Measurements from ENCODE around the gene GGA1. TPM values are rescaled to one million over a fixed set of nuclear protein-coding genes. Genes with fewer than 3 reads are reported as not detected.

GGA1 gene
- total and polyA plus RNA-seq, 9 of the 15 experiments (the other 6 are each of a cell fraction or from before 2014, with no cell fraction given): 1.5 to 69.5 (median 31.6) TPM

DNA sequence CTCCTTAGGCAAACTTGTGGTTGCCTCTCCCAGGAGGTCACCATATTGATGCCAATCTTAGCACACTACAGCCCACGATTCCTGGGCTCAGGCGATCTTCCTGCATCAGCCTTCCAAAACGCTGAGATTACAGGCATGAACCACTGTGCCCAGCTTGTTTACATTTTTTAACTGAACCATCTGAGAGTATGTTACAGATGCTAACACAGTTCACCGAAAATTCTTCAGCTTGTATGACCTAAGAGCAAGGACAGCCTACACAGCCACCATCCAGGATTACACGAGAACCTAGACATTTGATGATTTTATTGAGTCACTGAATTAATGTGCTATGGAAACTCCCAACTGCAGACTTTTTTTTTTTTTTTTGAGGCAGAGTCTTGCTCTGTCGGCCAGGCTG lies 61.0 kb downstream of the GGA1 start:
- intact Hi-C loops (cut with micrococcal nuclease) (no loop called here), in situ Hi-C loops (cut with MboI) (no loop called here)
- no peaks in the 10 kb centered on the region for H3K27me3 ChIP-seq (ENCODE audit: control insufficient read depth in 2 of 2, insufficient read depth in 2 of 2, low read length in 2 of 2)
- no peaks in the 10 kb centered on the region for H3K9me1 ChIP-seq (ENCODE audit: control insufficient read depth, insufficient read depth, low read length)
- ATAC-seq (no peak), DNase-seq (ENCODE audit: extremely low read depth in 1 of 4, low spot score in 3 of 4) (no peak), FAIRE-seq (no peak)
- WGBS (ENCODE audit: insufficient coverage, low coverage, missing lambda C conversion rate): 73% methylated on average over 5 of the region's 6 CpGs
- ChIA-PET POLR2A (no interaction called here), CTCF (ENCODE audit: low intra/inter-chr PET ratio) (no interaction called here)
- H3K9me3 ChIP-seq (replicated peaks; ENCODE audit: control insufficient read depth, insufficient read depth, low read depth, low read length): no peaks in the 10 kb centered on the region
- H3K4me2 ChIP-seq (ENCODE audit: insufficient read depth, low read length): no peak overlapping the region
- BruUV-seq (replicated peaks): no TSS peak
- peaks cover 0 to 32% of the 10 kb centered on the region in 2 experiments; a peak in 3 of 5 replicates for H3K4me1 ChIP-seq (replicated peaks in 1 of 2; ENCODE audit: control insufficient read depth in 2 of 2, insufficient read depth in 2 of 2, low read length in 2 of 2)
- no peak overlapping the region for H3K27ac ChIP-seq (ENCODE audit: extremely low read depth, low read depth, low read length)
- H2AFZ ChIP-seq (ENCODE audit: low read depth, low read length): no peak overlapping the region
- peaks cover 11% of the 10 kb centered on the region; the same call in 1 of the 3 replicates for H3K79me2 ChIP-seq (ENCODE audit: control insufficient read depth, insufficient read depth, low read length)
- H3K4me3 ChIP-seq: no peak overlapping the region
- no peak overlapping the region; a peak in 1 of 4 replicates for H3K9ac ChIP-seq (ENCODE audit: insufficient read depth in 1 of 2, low read depth in 2 of 2, low read length in 2 of 2)
- TF ChIP-seq, protein P1, sequence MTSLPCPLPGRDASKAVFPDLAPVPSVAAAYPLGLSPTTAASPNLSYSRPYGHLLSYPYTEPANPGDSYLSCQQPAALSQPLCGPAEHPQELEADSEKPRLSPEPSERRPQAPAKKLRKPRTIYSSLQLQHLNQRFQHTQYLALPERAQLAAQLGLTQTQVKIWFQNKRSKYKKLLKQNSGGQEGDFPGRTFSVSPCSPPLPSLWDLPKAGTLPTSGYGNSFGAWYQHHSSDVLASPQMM (CRISPR knock-in tag; IDR thresholded peaks at IDR 0.05): no peak
- TF ChIP-seq NFE2L1 (tag; IDR thresholded peaks at IDR 0.05; ENCODE audit: borderline replicate concordance, low read depth) (no peak), CBFA2T2 (conservative IDR thresholded peaks at IDR 0.05) (no peak), FOXO4 (CRISPR knock-in tag; IDR thresholded peaks at IDR 0.05) (no peak), NFRKB (IDR thresholded peaks at IDR 0.05; ENCODE audit: low read depth) (no peak), MAZ (CRISPR knock-in tag; conservative IDR thresholded peaks at IDR 0.05 in 1 of 2, IDR thresholded peaks at IDR 0.05 in 1 of 2) (no peak), CREM (IDR thresholded peaks at IDR 0.05; ENCODE audit: low read depth) (no peak)
- TF ChIP-seq, protein P2, sequence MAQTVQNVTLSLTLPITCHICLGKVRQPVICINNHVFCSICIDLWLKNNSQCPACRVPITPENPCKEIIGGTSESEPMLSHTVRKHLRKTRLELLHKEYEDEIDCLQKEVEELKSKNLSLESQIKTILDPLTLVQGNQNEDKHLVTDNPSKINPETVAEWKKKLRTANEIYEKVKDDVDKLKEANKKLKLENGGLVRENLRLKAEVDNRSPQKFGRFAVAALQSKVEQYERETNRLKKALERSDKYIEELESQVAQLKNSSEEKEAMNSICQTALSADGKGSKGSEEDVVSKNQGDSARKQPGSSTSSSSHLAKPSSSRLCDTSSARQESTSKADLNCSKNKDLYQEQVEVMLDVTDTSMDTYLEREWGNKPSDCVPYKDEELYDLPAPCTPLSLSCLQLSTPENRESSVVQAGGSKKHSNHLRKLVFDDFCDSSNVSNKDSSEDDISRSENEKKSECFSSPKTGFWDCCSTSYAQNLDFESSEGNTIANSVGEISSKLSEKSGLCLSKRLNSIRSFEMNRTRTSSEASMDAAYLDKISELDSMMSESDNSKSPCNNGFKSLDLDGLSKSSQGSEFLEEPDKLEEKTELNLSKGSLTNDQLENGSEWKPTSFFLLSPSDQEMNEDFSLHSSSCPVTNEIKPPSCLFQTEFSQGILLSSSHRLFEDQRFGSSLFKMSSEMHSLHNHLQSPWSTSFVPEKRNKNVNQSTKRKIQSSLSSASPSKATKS (CRISPR knock-in tag; IDR thresholded peaks at IDR 0.05): no peak
- TF ChIP-seq, protein P3, sequence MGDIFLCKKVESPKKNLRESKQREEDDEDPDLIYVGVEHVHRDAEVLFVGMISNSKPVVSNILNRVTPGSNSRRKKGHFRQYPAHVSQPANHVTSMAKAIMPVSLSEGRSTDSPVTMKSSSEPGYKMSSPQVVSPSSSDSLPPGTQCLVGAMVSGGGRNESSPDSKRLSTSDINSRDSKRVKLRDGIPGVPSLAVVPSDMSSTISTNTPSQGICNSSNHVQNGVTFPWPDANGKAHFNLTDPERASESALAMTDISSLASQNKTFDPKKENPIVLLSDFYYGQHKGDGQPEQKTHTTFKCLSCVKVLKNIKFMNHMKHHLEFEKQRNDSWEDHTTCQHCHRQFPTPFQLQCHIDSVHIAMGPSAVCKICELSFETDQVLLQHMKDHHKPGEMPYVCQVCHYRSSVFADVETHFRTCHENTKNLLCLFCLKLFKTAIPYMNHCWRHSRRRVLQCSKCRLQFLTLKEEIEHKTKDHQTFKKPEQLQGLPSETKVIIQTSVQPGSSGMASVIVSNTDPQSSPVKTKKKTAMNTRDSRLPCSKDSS (IDR thresholded peaks at IDR 0.05; ENCODE audit: low read depth, partially characterized antibody): no peak
- TF ChIP-seq, protein P4, sequence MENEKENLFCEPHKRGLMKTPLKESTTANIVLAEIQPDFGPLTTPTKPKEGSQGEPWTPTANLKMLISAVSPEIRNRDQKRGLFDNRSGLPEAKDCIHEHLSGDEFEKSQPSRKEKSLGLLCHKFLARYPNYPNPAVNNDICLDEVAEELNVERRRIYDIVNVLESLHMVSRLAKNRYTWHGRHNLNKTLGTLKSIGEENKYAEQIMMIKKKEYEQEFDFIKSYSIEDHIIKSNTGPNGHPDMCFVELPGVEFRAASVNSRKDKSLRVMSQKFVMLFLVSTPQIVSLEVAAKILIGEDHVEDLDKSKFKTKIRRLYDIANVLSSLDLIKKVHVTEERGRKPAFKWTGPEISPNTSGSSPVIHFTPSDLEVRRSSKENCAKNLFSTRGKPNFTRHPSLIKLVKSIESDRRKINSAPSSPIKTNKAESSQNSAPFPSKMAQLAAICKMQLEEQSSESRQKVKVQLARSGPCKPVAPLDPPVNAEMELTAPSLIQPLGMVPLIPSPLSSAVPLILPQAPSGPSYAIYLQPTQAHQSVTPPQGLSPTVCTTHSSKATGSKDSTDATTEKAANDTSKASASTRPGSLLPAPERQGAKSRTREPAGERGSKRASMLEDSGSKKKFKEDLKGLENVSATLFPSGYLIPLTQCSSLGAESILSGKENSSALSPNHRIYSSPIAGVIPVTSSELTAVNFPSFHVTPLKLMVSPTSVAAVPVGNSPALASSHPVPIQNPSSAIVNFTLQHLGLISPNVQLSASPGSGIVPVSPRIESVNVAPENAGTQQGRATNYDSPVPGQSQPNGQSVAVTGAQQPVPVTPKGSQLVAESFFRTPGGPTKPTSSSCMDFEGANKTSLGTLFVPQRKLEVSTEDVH (IDR thresholded peaks at IDR 0.05; ENCODE audit: low read depth, partially characterized antibody): no peak
- H4K20me1 ChIP-seq (replicated peaks; ENCODE audit: control insufficient read depth, insufficient read depth, low read length): no peaks in the 10 kb centered on the region
- peaks cover 23% of the 10 kb centered on the region; the same call in 2 of the 3 replicates for H3K36me3 ChIP-seq (ENCODE audit: control insufficient read depth, insufficient read depth, low read length)

All from K562 (cell line).